Keratinocyte (primary cell): ENCODE measurements around the gene TBL1XR1. TPM values are rescaled to one million over a fixed set of nuclear protein-coding genes. Genes with fewer than 3 reads are reported as not detected.

Experiments used
- DNase-seq: peaks from one replicate; pipeline ENCODE4 v3.0.0-alpha.2; 2011; ENCODE audit warnings: low read depth, missing footprints, low spot score
- FAIRE-seq: peaks from 2 replicates; lab custom pipeline; 2011; peaks lifted over from hg19 to GRCh38; lab: Jason Lieb, UNC
- H2AFZ ChIP-seq: 2 replicates; pipeline ENCODE4 v1.6.0; 2012; ENCODE audit warnings: low read length, control low read depth, inconsistent platforms; ENCODE audit not compliant: control insufficient read depth
- H3K27ac ChIP-seq: 2 replicates; pipeline ENCODE4 v1.5.1; 2011; ENCODE audit warnings: low read length; ENCODE audit not compliant: control insufficient read depth, insufficient read depth
- H3K27me3 ChIP-seq: 3 replicates; pipeline ENCODE4 v1.6.0; 2011; ENCODE audit warnings: low read length; ENCODE audit not compliant: control insufficient read depth, insufficient read depth; ENCODE audit errors: extremely low read depth
- H3K36me3 ChIP-seq, 2 experiments: 2 replicates in 1 of 2; 3 replicates in 1 of 2; pipeline ENCODE4 v1.5.1; 2011; ENCODE audit warnings: low read length in 2 of 2, mild to moderate bottlenecking in 1 of 2; ENCODE audit not compliant: control insufficient read depth in 2 of 2, insufficient read depth in 2 of 2; ENCODE audit errors: extremely low read depth in 1 of 2
- H3K4me1 ChIP-seq: 3 replicates; pipeline ENCODE4 v1.5.1; 2011; ENCODE audit warnings: low read length; ENCODE audit not compliant: control insufficient read depth, insufficient read depth; ENCODE audit errors: extremely low read depth
- H3K4me2 ChIP-seq: 3 replicates; pipeline ENCODE4 v1.6.0; 2011; ENCODE audit warnings: low read depth, low read length; ENCODE audit not compliant: control insufficient read depth, insufficient read depth; ENCODE audit errors: extremely low read depth
- H3K4me3 ChIP-seq, 3 experiments: fragments of 200-600 bp in 1 of 3; sonication (generic) in 1 of 3; 2 replicates in 2 of 3; 3 replicates in 1 of 3; pipeline ENCODE4 v1.5.1; 2011 to 2016; ENCODE audit warnings: low read length in 3 of 3, mild to moderate bottlenecking in 3 of 3, control low read depth in 2 of 3, inconsistent platforms in 1 of 3, low read depth in 1 of 3, mixed read lengths in 1 of 3, mixed run types in 1 of 3, moderate library complexity in 1 of 3; ENCODE audit not compliant: control insufficient read depth in 2 of 3, insufficient read depth in 2 of 3; ENCODE audit errors: extremely low read depth in 1 of 3
- H3K79me2 ChIP-seq: 2 replicates; pipeline ENCODE4 v1.6.0; 2012; ENCODE audit warnings: low read length; ENCODE audit not compliant: control insufficient read depth, insufficient read depth
- H3K9ac ChIP-seq: 3 replicates; pipeline ENCODE4 v1.6.0; 2011; ENCODE audit warnings: low read length; ENCODE audit not compliant: control insufficient read depth, insufficient read depth; ENCODE audit errors: extremely low read depth
- H3K9me1 ChIP-seq: 3 replicates; pipeline ENCODE4 v1.6.0; 2011; ENCODE audit warnings: low read length; ENCODE audit not compliant: control insufficient read depth, insufficient read depth; ENCODE audit errors: extremely low read depth
- H3K9me3 ChIP-seq: 2 replicates; pipeline ENCODE4 v1.5.1; 2012; ENCODE audit warnings: low read depth, low read length; ENCODE audit not compliant: control insufficient read depth
- H4K20me1 ChIP-seq: 3 replicates; pipeline ENCODE4 v1.6.0; 2011; ENCODE audit warnings: low read length; ENCODE audit not compliant: control insufficient read depth, insufficient read depth; ENCODE audit errors: extremely low read depth
- CTCF ChIP-seq, 3 experiments: IDR thresholded peaks in 1 of 3; conservative IDR thresholded peaks in 1 of 3; optimal IDR thresholded peaks in 1 of 3; 2 replicates in 2 of 3; 3 replicates in 1 of 3; pipeline versions ENCODE3 to v1.5.1; 2011; ENCODE audit warnings: low read length in 3 of 3, mild to moderate bottlenecking in 3 of 3, moderate library complexity in 2 of 3, control low read depth in 1 of 3, inconsistent platforms in 1 of 3; ENCODE audit not compliant: insufficient read depth in 2 of 3; ENCODE audit errors: extremely low read depth in 1 of 3
- EZH2 ChIP-seq: IDR thresholded peaks from one replicate; pipeline ENCODE4 v1.6.1; 2012; ENCODE audit warnings: inconsistent platforms, mild to moderate bottlenecking, low read length, moderate library complexity
- dilution Hi-C: fragments of 300-500 bp; cut with MboI; formaldehyde crosslinking; loops from one replicate; pipeline ENCODE4 v1.7.0; 2020; ENCODE audit warnings: low sequenced_read_pairs; ENCODE audit not compliant: extremely low pct_ligation_motif_present
- polyA plus RNA-seq, 5 experiments: library from polyadenylated mRNA; depleted of rRNA in 3 of 5; stranded (reverse) in 3 of 5; stranded (forward) in 1 of 5; unstranded in 1 of 5; fragments of >200 nt; gene quantifications; 1 replicate in 1 of 5; 2 replicates in 3 of 5; 3 replicates in 1 of 5; pipeline versions ENCODE4 v1.2.1 to v1.2.3, GENCODE V29; 2011 to 2012; ENCODE audit warnings: missing spikeins in 2 of 5, low read depth in 1 of 5, low replicate concordance in 1 of 5

The TBL1XR1 gene
- polyA plus RNA-seq, 1 donor (not counting 4 experiments of a cell fraction or from before 2014, with no cell fraction given): 169 TPM

GRCh38 chr3:177107461-177108239 lies 89.6 kb downstream of the TBL1XR1 start:
- peaks cover 15% of the 10 kb centered on the region for H3K4me1 ChIP-seq
- dilution Hi-C loops: no loop called here
- H4K20me1 ChIP-seq: peaks cover 6% of the 10 kb centered on the region
- no peaks in the 10 kb centered on the region for H3K27me3 ChIP-seq
- peaks cover 0 to 1% of the 10 kb centered on the region in 2 experiments for H3K36me3 ChIP-seq
- H3K9me1 ChIP-seq: peaks cover 3% of the 10 kb centered on the region
- TF ChIP-seq EZH2 (no peak), CTCF (optimal IDR thresholded peaks at IDR 0.05 in 1 of 3, IDR thresholded peaks at IDR 0.05 in 1 of 3, conservative IDR thresholded peaks at IDR 0.05 in 1 of 3; ENCODE audit: extremely low read depth in 1 of 3, insufficient read depth in 2 of 3, low read length in 3 of 3) (no peak)
- H3K4me3 ChIP-seq: no peak overlapping the region
- H3K27ac ChIP-seq: no peak overlapping the region
- DNase-seq: no peak
- FAIRE-seq: no peak
- H3K9ac ChIP-seq: no peak overlapping the region
- no peaks in the 10 kb centered on the region for H3K9me3 ChIP-seq
- H3K79me2 ChIP-seq: peaks cover 95% of the 10 kb centered on the region
- H2AFZ ChIP-seq: no peak overlapping the region
- H3K4me2 ChIP-seq: no peak overlapping the region

GRCh38 chr3:177106594-177106993 lies 90.7 kb downstream of the TBL1XR1 start:
- dilution Hi-C loops: no loop called here
- no peak overlapping the region for H3K27ac ChIP-seq
- no peak for DNase-seq
- no peak overlapping the region for H3K9ac ChIP-seq
- FAIRE-seq: no peak
- TF ChIP-seq CTCF (optimal IDR thresholded peaks at IDR 0.05 in 1 of 3, IDR thresholded peaks at IDR 0.05 in 1 of 3, conservative IDR thresholded peaks at IDR 0.05 in 1 of 3; ENCODE audit: extremely low read depth in 1 of 3, insufficient read depth in 2 of 3, low read length in 3 of 3): no peak
- no peak for TF ChIP-seq EZH2
- no peaks in the 10 kb centered on the region for H3K9me3 ChIP-seq
- H3K4me2 ChIP-seq: no peak overlapping the region
- peaks cover 15% of the 10 kb centered on the region for H3K4me1 ChIP-seq
- H3K27me3 ChIP-seq: no peaks in the 10 kb centered on the region
- peaks cover 97% of the 10 kb centered on the region for H3K79me2 ChIP-seq
- no peaks in the 10 kb centered on the region for H3K36me3 ChIP-seq
- peaks cover 6% of the 10 kb centered on the region for H4K20me1 ChIP-seq
- H2AFZ ChIP-seq: no peak overlapping the region
- H3K9me1 ChIP-seq: peaks cover 3% of the 10 kb centered on the region
- no peak overlapping the region for H3K4me3 ChIP-seq
